M059J (cell line): ENCODE results near the gene GCGR. TPM values are rescaled to one million over a fixed set of nuclear protein-coding genes. Genes with fewer than 3 reads are reported as not detected.

ENCODE experiments used
- DNase-seq: peaks from one replicate; pipeline ENCODE4 v3.0.0-alpha.2; 2012; ENCODE audit warnings: low read depth
- total RNA-seq: library from RNA; depleted of rRNA; stranded (reverse); fragments of >200 nt; shearing (Covaris generic); gene quantifications from 2 replicates; pipeline ENCODE4 v1.2.3, GENCODE V29; 2014; rRNA removed

The GCGR gene
- total RNA-seq, 1 experiment from 2014 or later, result not detected

DNA sequence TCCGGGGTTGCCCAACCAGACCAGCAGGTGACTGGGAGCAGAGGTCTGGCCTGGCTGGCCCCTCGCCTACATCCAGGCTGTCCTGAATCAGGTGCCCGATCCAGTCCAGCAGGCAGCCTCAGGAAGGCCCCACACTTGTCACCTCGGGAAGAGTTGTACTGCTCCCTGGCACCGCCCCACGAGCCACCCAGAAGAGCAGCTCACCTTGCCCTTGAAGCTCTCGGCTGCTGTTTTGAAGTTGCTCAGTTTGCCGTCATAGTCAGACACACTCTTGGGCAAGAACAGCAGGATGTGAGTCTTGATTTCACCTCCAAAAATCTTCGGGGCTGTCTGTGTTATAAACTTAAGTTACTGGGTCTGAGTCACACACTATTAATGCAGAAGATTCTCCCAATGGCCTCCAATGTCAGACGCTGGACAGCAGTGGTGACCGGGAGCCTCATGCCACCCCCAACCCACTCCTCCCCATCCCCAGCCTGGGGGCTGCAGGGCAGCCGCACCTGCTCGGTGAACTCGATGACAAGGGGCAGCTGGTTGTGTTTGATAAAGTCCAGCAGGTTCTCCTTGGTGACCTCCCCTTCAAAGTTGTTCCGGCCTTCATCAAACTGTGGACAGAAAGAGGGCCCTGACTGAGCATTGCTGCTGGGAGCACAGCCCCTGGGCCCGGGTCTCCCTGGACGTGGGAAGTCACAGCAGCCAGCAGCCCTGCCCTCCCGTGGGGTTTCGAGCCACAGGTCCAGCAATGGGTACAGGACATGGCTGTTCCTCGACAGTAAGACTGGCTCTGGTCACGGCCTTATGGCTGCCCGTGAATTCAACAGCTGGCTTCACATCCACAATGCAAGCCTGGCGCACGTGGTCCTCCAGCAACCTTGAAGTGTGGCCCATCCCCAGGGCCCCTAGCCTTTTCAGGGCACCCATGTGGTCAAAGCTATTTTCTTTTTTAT is 43.1 kb downstream of the GCGR start:
- DNase-seq, result no peak

DNA sequence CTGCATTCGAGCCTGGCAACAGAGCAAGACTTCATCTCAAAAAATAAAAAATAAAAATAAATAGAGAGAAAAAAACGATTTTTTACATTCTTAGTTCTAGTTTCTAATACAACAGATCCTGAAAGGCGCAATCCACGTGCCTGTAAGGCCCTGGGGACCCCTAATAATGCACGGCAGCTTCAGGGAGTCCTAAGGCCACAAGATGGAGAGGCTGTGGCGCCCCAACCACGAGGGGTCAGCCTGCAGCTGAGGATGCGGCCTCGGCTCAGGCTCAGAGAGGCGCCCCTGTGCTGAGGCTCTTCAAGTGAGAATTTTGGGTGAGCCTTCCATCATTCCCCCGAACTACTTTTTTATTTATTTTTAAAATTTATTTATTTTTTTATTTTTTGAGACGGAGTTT is 45.5 kb downstream of the GCGR start:
- no peak for DNase-seq

DNA sequence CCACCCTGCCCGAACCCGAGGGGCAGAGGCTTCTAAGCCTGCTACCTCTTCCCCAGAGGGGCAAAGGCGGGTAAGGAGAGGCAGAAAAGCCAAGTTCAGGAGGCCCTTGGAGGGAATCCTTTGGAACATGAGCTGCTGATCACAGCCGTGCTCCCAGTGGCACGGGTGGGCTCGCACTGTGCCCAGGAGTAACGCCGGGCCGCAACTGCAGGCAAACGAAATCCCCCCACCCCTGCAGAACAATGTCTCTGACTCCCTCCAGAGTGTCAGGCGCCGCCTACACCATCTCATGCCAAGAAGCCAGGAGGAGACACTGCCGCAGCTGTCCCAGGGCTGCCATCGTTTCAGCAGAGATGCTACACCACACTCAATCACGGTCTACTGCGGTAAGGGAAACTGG is 47.5 kb downstream of the GCGR start:
- DNase-seq, result no peak

DNA sequence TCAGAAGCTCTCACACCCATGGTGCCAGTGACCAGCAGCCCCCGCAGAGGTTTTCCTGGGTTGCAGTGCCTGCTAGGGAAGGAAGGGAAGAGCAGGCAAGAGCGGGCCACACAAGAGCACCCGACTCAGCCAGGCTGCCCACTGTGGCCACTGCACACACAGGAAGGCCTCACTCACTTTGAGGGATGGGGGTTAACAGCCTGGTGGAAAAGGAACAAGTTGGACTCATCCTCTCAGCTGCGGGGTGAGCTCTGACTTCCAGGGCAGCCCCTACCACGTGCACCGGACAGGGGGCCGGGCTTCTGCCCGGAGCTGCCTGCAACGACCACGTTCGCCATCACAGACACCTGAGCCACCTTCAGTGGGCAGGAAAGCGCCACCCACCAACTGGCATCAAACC is 48.3 kb downstream of the GCGR start:
- no peak for DNase-seq

DNA sequence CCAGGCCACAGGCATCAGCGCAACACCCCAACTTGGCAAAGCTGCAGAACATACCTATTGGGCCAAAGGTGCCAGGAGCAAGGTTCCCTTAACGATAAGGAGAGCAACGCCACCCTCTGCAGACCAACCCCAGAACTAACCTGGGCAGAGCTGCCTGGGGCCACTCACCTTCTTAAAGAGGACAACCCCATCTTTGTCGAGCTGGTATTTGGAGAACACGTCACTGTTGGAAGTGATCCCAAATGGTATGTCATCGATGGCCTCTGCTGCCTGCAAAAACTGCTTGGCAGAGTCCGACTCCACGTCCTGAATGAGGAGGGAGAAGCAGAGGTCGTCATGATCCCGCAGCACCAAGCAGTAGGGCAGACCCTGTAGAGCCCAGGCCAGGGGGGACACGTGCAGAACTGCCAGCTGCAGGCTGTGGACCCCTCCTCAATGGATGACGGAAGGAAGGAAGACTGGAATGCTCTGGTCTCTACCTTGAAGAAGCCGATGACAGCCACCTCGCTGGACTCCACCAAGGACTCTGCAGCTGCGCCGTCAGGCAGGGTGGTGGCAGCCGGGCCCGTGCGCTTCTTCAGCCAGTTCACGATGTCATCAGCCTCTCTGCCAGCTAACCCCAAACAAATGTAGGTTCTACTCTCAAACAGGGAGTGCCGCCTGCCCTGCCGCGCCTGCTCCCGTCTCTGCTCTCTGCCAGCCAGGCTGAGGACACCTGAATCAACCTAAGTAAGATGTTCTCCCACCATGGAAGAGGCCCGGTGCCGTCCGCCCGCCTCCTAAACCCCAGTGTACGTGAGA is 51.2 kb downstream of the GCGR start:
- DNase-seq, result no peak

DNA sequence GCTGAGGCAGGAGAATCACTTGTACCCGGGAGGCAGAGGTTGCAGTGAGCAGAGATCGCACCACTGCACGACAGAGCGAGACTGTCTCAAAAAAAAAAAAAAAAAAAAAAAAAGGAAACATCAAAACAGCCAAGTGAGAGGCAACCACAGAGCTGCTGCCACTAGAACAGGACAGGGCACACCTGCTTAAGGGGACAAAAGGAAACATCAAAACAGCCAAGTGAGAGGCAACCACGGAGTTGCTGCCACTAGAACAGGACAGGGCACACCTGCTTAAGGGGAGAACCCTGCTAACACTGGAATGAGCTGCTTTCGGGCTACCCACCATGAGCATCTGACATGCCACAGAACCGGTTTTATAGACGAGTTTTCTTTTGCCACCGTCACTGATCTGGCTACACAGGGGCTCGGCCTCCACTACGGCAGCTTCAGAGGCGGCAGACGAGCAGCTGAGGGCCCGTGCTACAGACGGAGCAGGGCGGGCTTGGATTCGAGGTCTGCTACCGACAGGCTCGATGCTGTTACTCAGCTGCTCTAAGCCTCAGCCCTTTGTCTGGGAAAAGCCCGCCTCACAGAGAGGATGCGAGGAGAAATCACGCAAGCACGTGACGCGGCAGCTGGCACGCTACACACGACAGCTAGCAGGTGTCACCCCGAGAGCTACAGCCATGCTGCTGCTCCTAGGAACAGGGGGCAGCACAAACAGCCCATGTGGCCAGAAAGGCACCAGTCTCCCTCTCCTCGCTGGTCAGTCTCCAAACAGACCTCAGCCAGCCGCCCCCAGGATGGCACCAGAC is 54.4 kb downstream of the GCGR start:
- DNase-seq, result no peak

DNA sequence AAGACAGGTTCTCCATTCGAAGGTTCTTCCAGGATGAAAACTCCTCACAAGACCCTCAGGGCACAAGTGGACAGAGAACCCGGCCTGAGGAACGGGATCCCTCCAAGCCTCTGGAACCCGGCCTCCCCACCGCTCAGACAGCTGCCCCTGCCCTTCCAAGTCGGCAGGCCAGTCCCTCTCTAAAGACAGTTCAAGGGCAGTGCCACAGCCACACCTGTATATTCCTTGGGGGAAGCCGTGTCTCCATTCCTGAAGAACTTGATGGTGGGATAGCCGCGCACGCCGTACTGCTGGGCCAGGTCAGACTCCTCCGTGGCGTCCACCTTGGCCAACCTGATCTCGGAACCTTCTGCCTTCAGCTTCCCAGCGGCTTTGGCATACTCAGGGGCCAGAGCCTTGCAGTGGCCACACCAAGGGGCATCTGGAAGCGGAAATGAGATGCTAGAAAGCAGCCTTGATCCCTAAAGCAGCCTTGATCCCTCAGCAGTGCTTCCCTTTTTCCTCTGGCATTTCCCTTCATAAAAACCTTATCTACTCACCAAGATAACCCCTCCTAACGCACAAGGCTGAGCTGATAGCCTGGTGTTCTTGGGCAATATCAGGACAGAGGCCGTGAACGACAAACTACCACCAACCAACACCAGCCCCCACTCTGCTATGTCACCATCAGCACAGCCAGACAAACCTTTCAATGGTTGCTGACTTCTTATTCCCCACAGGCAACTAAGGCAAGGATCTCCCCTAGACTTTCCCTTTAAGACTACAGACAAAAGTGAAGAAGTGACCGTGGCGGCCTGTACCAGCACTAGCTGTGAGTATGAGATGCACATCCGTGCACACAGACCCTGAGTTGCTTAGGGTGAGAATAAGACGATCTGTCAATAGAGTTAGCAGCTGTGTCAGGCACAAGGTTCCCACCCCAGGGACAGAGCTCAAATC is 55.3 kb downstream of the GCGR start:
- DNase-seq, result no peak

DNA sequence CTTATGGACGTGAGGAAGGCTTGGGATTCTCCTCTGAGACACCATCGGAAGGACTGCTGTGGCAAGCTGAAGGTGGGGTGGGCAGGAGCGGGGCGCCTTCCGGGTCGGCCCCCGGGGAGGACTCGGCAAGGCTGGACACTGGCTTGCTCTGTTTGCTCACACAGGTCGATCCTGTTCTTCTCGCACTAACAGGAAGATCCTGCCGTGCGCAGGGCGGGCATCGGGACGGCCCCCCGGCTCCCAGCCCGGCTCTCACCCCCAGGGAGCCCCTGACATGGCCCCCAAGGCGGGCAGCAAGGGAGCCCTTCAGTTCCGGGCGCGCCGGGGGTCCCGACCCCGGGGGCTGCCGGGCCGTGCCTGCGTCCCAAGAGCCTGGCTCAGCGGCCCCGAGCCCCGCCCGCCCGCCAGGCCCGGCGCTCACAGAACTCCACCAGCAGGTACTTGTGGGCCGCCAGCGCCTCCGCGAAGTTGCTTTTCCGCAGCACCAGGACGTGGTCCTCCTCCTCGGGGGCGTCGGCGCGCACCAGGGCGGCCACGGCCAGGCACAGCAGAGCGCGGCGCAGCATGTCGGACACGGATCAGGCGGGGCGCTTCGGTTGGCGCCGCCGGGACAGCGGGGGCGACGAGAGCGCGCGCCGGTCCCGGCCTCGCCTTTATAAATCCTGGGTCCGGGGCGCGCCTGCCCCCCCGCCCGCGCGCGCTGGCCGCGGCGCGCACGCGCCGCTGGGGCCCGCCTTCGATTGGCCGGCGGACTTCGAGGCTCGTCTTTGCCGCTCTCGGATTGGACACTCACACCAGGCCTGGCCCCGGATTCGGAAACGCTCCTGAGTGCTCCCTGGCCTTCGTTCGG is 56.2 kb downstream of the GCGR start, which contains the start of gene P4HB:
TSS of gene P4HB (minus strand) at position 630 of the 850 bp plus-strand sequence. CDS start at position 566, 64 bp downstream.
- peak; percentile 13 for DNase-seq

DNA sequence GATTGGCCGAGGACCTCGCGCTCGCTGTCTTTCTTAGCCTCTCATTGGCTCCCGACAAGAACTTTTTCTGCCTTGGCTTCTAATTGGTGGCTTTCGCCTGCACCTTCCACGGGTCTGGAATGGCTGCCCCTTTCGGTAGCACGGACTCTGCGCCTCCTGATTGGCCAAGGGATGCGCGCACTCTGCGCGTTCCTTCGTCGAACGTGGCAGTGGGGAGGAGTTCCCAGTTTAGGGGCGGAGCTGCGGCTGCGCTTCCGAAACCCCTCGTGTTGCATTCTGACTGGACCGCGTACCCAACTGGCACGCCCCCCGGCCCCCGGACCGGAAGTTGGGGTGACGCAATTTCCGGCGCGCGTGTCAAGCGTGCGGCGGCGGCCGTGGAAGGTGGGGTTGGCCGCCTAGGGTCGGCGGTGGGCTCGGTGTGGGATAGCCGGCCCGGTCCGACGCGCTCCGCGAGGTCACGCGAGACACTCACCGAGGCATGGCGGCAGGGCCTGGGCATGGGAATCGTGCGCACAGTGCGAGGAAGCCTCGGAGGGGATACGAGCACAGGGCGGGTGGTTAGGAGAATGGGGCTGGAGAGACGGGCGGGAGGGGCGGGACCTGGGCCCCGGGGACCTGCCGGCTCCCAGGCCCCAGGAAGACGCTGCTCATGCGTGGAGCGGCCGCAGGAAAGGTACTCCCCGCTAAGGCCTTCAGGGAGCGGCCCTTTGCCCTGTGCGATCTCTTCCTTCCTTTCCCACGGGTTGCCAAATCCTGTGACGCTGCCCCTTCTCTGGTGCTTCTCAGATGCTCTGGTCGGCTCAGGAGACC is 57.0 kb downstream of the GCGR start:
- DNase-seq, result peak; percentile 100

DNA sequence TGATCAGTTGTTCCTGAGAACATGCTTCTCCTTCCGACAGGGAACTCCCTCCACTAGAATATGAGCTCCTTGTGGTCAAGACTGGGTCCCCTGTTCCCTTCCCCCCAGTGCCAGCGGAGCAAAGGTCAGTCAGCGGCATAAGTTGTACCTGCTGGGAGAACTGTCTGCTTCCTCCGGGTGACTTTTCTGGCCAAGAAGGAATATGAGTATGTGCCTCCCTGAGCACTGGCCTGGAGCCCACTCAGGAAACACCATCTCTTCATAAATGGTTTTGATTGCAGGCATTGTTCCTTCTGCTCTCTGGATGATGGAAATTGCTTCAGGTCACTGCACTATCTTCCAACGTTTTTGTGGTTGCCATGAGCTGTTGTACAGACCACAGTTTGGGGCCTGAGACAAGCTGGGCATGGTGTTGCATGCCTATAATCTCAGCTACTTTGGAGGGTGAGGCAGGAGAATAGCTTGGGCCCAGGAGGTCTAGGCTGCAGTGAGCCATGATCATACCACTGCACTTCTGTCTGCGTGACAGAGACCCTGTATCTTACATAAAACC is 59.2 kb downstream of the GCGR start:
- DNase-seq, result no peak

Other genes with a start within 250 kb of the GCGR start
- gene NPLOC4, start 167.0 kb upstream of the GCGR start, total RNA-seq, result 53.7 and 79.7 TPM in 2 replicates
- 2.5 and 5.3 TPM in 2 replicates for gene TSPAN10, start 167.0 kb upstream of the GCGR start, total RNA-seq
- 0.94 TPM in 1 of 2 replicates, not detected in the other for gene PDE6G, start 147.6 kb upstream of the GCGR start, total RNA-seq
- 39.3 and 48.3 TPM in 2 replicates for gene OXLD1, start 137.5 kb upstream of the GCGR start, total RNA-seq
- gene CCDC137, start 137.4 kb upstream of the GCGR start, total RNA-seq, result 14.6 and 32.1 TPM in 2 replicates
- gene ARL16, start 120.4 kb upstream of the GCGR start, total RNA-seq, result 36.0 and 39.9 TPM in 2 replicates
- gene HGS, start 120.1 kb upstream of the GCGR start, total RNA-seq, result 52.4 and 101 TPM in 2 replicates
- 11.7 and 14.1 TPM in 2 replicates for gene MRPL12, start 100.8 kb upstream of the GCGR start, total RNA-seq
- 49.0 and 61.8 TPM in 2 replicates for gene SLC25A10, start 91.9 kb upstream of the GCGR start, total RNA-seq
- gene MCRIP1, start 29.1 kb downstream of the GCGR start, total RNA-seq, result 40.2 and 58.3 TPM in 2 replicates
- gene PPP1R27, start 30.9 kb downstream of the GCGR start, total RNA-seq, result not detected in 2 replicates
- 1,409 and 1,513 TPM in 2 replicates for gene P4HB, start 56.4 kb downstream of the GCGR start, total RNA-seq
- gene ARHGDIA, start 67.2 kb downstream of the GCGR start, total RNA-seq, result 124 and 207 TPM in 2 replicates
- gene ALYREF, start 87.4 kb downstream of the GCGR start, total RNA-seq, result 184 and 197 TPM in 2 replicates
- 201 and 233 TPM in 2 replicates for gene ANAPC11, start 87.6 kb downstream of the GCGR start, total RNA-seq
- gene NPB, start 98.1 kb downstream of the GCGR start, total RNA-seq, result 0.44 and 0.59 TPM in 2 replicates
- gene PCYT2, start 107.2 kb downstream of the GCGR start, total RNA-seq, result 36.0 and 43.4 TPM in 2 replicates
- 13.5 and 22.0 TPM in 2 replicates for gene SIRT7, start 114.0 kb downstream of the GCGR start, total RNA-seq
- 8.1 and 15.1 TPM in 2 replicates for gene MAFG, start 123.6 kb downstream of the GCGR start, total RNA-seq
- 57.5 and 80.8 TPM in 2 replicates for gene PYCR1, start 133.2 kb downstream of the GCGR start, total RNA-seq
- gene MYADML2, start 143.1 kb downstream of the GCGR start, total RNA-seq, result not detected in 2 replicates
- 3.0 and 3.2 TPM in 2 replicates for gene NOTUM, start 157.0 kb downstream of the GCGR start, total RNA-seq
- 27.4 and 33.0 TPM in 2 replicates for gene ASPSCR1, start 173.5 kb downstream of the GCGR start, total RNA-seq
- gene CENPX, start 218.7 kb downstream of the GCGR start, total RNA-seq, result 121 and 155 TPM in 2 replicates
- gene LRRC45, start 219.2 kb downstream of the GCGR start, total RNA-seq, result 6.2 and 20.8 TPM in 2 replicates
- gene RAC3, start 227.5 kb downstream of the GCGR start, total RNA-seq, result 16.4 and 19.8 TPM in 2 replicates
- 81.6 and 117 TPM in 2 replicates for gene DCXR, start 233.5 kb downstream of the GCGR start, total RNA-seq
- gene RFNG, start 247.7 kb downstream of the GCGR start, total RNA-seq, result 8.4 and 18.6 TPM in 2 replicates
- 136 and 137 TPM in 2 replicates for gene GPS1, start 247.7 kb downstream of the GCGR start, total RNA-seq